Activated naive CD4-positive, alpha-beta T cell (primary cell): Measurements from ENCODE around the gene CTNNBL1.
"Not testable (repeated sequence)": the region's sequence is repeated elsewhere in the genome, so short reads cannot be mapped to it uniquely, and the experiment has no call there.

ENCODE experiments used
- DNase-seq, 4 experiments: peaks; one replicate each; lab custom pipeline; 2025; lab: John Stamatoyannopoulos, UW

CTNNBL1 gene

GRCh38 chr20:37679751-37680150 lies 14.1 kb upstream of the CTNNBL1 start:
- not testable (repeated sequence) for DNase-seq

- DNase-seq = no peak
Measured at GRCh38 chr20:37680420-37680819, 13.4 kb upstream of the CTNNBL1 start.

- DNase-seq = no peak
Measured at GRCh38 chr20:37681384-37682112, 12.3 kb upstream of the CTNNBL1 start.

- DNase-seq = not testable (repeated sequence)
Measured at GRCh38 chr20:37683146-37683545, 10.7 kb upstream of the CTNNBL1 start.

GRCh38 chr20:37686762-37687477 lies 6.9 kb upstream of the CTNNBL1 start:
- no peak for DNase-seq

- DNase-seq = no peak
Measured at GRCh38 chr20:37687478-37687805, 6.4 kb upstream of the CTNNBL1 start.

- no peak for DNase-seq
Measured at GRCh38 chr20:37688093-37688492, 5.7 kb upstream of the CTNNBL1 start.

GRCh38 chr20:37690626-37691369 lies 3.0 kb upstream of the CTNNBL1 start:
- DNase-seq = no peak

GRCh38 chr20:37692459-37693166 lies 1.2 kb upstream of the CTNNBL1 start:
- no peak for DNase-seq

- DNase-seq = no peak
Measured at GRCh38 chr20:37693242-37693634, 592 bp upstream of the CTNNBL1 start.

GRCh38 chr20:37695684-37696342 lies 2.0 kb downstream of the CTNNBL1 start:
- no peak for DNase-seq

GRCh38 chr20:37697314-37697713 lies 3.5 kb downstream of the CTNNBL1 start:
- no peak for DNase-seq

- DNase-seq = no peak
Measured at GRCh38 chr20:37699202-37699601, 5.4 kb downstream of the CTNNBL1 start.

GRCh38 chr20:37700301-37700700 lies 6.5 kb downstream of the CTNNBL1 start:
- no peak for DNase-seq

GRCh38 chr20:37701676-37702075 lies 7.8 kb downstream of the CTNNBL1 start:
- DNase-seq = not testable (repeated sequence)

- DNase-seq = no peak
Measured at GRCh38 chr20:37702403-37703034, 8.7 kb downstream of the CTNNBL1 start.

GRCh38 chr20:37703035-37703845 lies 9.4 kb downstream of the CTNNBL1 start:
- DNase-seq = no peak

- no peak for DNase-seq
Measured at GRCh38 chr20:37704955-37705354, 11.1 kb downstream of the CTNNBL1 start.

GRCh38 chr20:37706298-37706697 lies 12.5 kb downstream of the CTNNBL1 start:
- DNase-seq = no peak

GRCh38 chr20:37711001-37711400 lies 17.2 kb downstream of the CTNNBL1 start:
- no peak for DNase-seq
